Measurements from ENCODE around the gene NXF1.

GRCh38 chr11:62853279-62853965 is 48.2 kb upstream of the NXF1 start:
- TF ChIP-seq CTCF (IDR thresholded peaks at IDR 0.05) (no peak), EP300 (IDR thresholded peaks at IDR 0.05) (no peak), POLR2A (IDR thresholded peaks at IDR 0.05) (no peak), POLR2AphosphoS5 (IDR thresholded peaks at IDR 0.05) (no peak)
